SK-N-SH treated with all-trans-retinoic acid at 6 μM for 48 hours (cell line): ENCODE data around the gene PFKP.

Experiments used
- CREB5 ChIP-seq: fragments of 250-450 bp; sonication (Bioruptor Pico); IDR thresholded peaks from 2 replicates; pipeline ENCODE4 v1.5.1; 2020; ENCODE audit warnings: low read depth, mild to moderate bottlenecking, moderate library complexity
- ISL1 ChIP-seq: fragments of 250-450 bp; sonication (Bioruptor Pico); IDR thresholded peaks from 2 replicates; pipeline ENCODE4 v2.1.2; 2022; ENCODE audit warnings: mild to moderate bottlenecking, moderate library complexity
- OSR1 ChIP-seq: fragments of 250-450 bp; sonication (Bioruptor Pico); IDR thresholded peaks from 2 replicates; pipeline ENCODE4 v1.8.0; 2022; ENCODE audit warnings: moderate library complexity, mild to moderate bottlenecking, inconsistent platforms
- PATZ1 ChIP-seq: fragments of 250-450 bp; sonication (Bioruptor Pico); IDR thresholded peaks from 2 replicates; pipeline ENCODE4 v1.8.0; 2020; ENCODE audit warnings: mild to moderate bottlenecking, moderate library complexity, borderline replicate concordance
- POU6F1 ChIP-seq: fragments of 250-450 bp; sonication (Bioruptor Pico); IDR thresholded peaks from 2 replicates; pipeline ENCODE4 v1.8.0; 2021; ENCODE audit warnings: low read depth, mild to moderate bottlenecking, moderate library complexity, borderline replicate concordance
- TOX ChIP-seq: fragments of 250-450 bp; sonication (Bioruptor Pico); IDR thresholded peaks from 2 replicates; pipeline ENCODE4 v1.8.0; 2021; ENCODE audit warnings: mild to moderate bottlenecking, moderate library complexity, borderline replicate concordance
- ZC3H10 ChIP-seq: fragments of 250-450 bp; sonication (Bioruptor Pico); IDR thresholded peaks from 2 replicates; pipeline ENCODE4 v1.5.1; 2021; ENCODE audit warnings: mild to moderate bottlenecking, moderate library complexity
- ZFP3 ChIP-seq: fragments of 250-450 bp; sonication (Bioruptor Pico); IDR thresholded peaks from 2 replicates; pipeline ENCODE4 v1.5.0; 2020; ENCODE audit warnings: mild to moderate bottlenecking, moderate library complexity
- ZNF565 ChIP-seq: fragments of 450-650 bp; formaldehyde crosslinking; conservative IDR thresholded peaks from 2 replicates; pipeline ENCODE4 v1.5.0; 2020; ENCODE audit warnings: low read depth, mild to moderate bottlenecking, moderate library complexity
- ZNF70 ChIP-seq: fragments of 450-650 bp; formaldehyde crosslinking; IDR thresholded peaks from 2 replicates; pipeline ENCODE4 v1.5.0; 2020; ENCODE audit warnings: mild to moderate bottlenecking, moderate library complexity

- TF ChIP-seq ISL1 (CRISPR knock-in tag) = no peak
- TF ChIP-seq PATZ1 (CRISPR knock-in tag) = no peak
- TF ChIP-seq ZC3H10 (CRISPR knock-in tag) = no peak
- no peak for TF ChIP-seq ZFP3 (CRISPR knock-in tag)
- TF ChIP-seq ZNF70 (CRISPR knock-in tag) = no peak
- no peak for TF ChIP-seq POU6F1 (CRISPR knock-in tag)
- no peak for TF ChIP-seq OSR1 (CRISPR knock-in tag)
- TF ChIP-seq ZNF565 = no peak
- no peak for TF ChIP-seq CREB5 (CRISPR knock-in tag)
- no peak for TF ChIP-seq TOX
Measured at GRCh38 chr10:3103646-3104045, 36.3 kb downstream of the PFKP start.
